GM18511 (cell line): ENCODE data around the gene STAMBPL1.

Source experiments
- ATAC-seq: cut with Tn5 transposase; IDR thresholded peaks from one replicate; pipeline ENCODE4 v1.9.1; 2021; ENCODE audit warnings: mild to moderate bottlenecking, moderate library complexity; ENCODE audit not compliant: unreplicated experiment

STAMBPL1 gene

GRCh38 chr10:88890681-88891381, 10.8 kb downstream of the STAMBPL1 start:
- ATAC-seq = no peak

GRCh38 chr10:88892222-88892967, 12.3 kb downstream of the STAMBPL1 start:
- no peak for ATAC-seq

- no peak for ATAC-seq
These were observed 13.6 kb downstream of the STAMBPL1 start for GRCh38 chr10:88893611-88894010.

- peak; percentile 48 for ATAC-seq
These were observed 15.2 kb downstream of the STAMBPL1 start for GRCh38 chr10:88895250-88895649.

- no peak for ATAC-seq
These were observed 16.4 kb downstream of the STAMBPL1 start for GRCh38 chr10:88896372-88896993.

GRCh38 chr10:88896994-88897853, 17.2 kb downstream of the STAMBPL1 start:
- ATAC-seq = no peak

- ATAC-seq = no peak
These were observed 18.7 kb downstream of the STAMBPL1 start for GRCh38 chr10:88898727-88899126.

GRCh38 chr10:88899886-88900285, 19.8 kb downstream of the STAMBPL1 start:
- ATAC-seq = no peak

- ATAC-seq = peak; percentile 82
These were observed 21.4 kb downstream of the STAMBPL1 start for GRCh38 chr10:88901206-88901983.

- peak; percentile 64 for ATAC-seq
These were observed 22.1 kb downstream of the STAMBPL1 start for GRCh38 chr10:88901984-88902789.

- no peak for ATAC-seq
These were observed 23.7 kb downstream of the STAMBPL1 start for GRCh38 chr10:88903715-88904114.

- ATAC-seq = no peak
These were observed 26.9 kb downstream of the STAMBPL1 start for GRCh38 chr10:88906921-88907320.

- ATAC-seq = no peak
These were observed 28.1 kb downstream of the STAMBPL1 start for GRCh38 chr10:88908194-88908593.

- ATAC-seq = no peak
These were observed 31.1 kb downstream of the STAMBPL1 start for GRCh38 chr10:88911116-88911515.

- ATAC-seq = no peak
These were observed 31.8 kb downstream of the STAMBPL1 start for GRCh38 chr10:88911851-88912250.

- ATAC-seq = no peak
These were observed 33.1 kb downstream of the STAMBPL1 start for GRCh38 chr10:88913127-88913526.

- no peak for ATAC-seq
These were observed 33.7 kb downstream of the STAMBPL1 start for GRCh38 chr10:88913788-88914187.

- no peak for ATAC-seq
These were observed 35.7 kb downstream of the STAMBPL1 start for GRCh38 chr10:88915781-88916180.

GRCh38 chr10:88916231-88916630, 36.2 kb downstream of the STAMBPL1 start:
- ATAC-seq = no peak
